HepG2 (cell line): ENCODE data around the gene SEPHS2. TPM values are rescaled to one million over a fixed set of nuclear protein-coding genes. Genes with fewer than 3 reads are reported as not detected.

ENCODE experiments used
- ATRX ChIP-seq: sonication (generic); formaldehyde crosslinking; IDR thresholded peaks from 2 replicates; pipeline ENCODE4 v1.4.0; 2020; ENCODE audit warnings: missing genetic modification reagents, borderline replicate concordance
- BCL6 ChIP-seq: IDR thresholded peaks from 2 replicates; pipeline ENCODE4 v1.6.1; 2016; ENCODE audit warnings: missing genetic modification reagents, missing compliant biosample characterization
- DR1 ChIP-seq: sonication (generic); formaldehyde crosslinking; IDR thresholded peaks from 2 replicates; pipeline ENCODE4 v1.8.0; 2021; ENCODE audit warnings: mild to moderate bottlenecking, missing genetic modification reagents, inconsistent platforms
- HMG20B ChIP-seq: conservative IDR thresholded peaks from 2 replicates; pipeline ENCODE4 v1.6.1; 2016; ENCODE audit warnings: missing genetic modification reagents, missing compliant biosample characterization
- HMGA1 ChIP-seq: sonication (generic); formaldehyde crosslinking; conservative IDR thresholded peaks from 2 replicates; pipeline ENCODE4 v1.4.0; 2020; ENCODE audit warnings: missing genetic modification reagents
- JUNB ChIP-seq: sonication (generic); formaldehyde crosslinking; IDR thresholded peaks from 2 replicates; pipeline ENCODE4 v1.8.0; 2022; ENCODE audit warnings: missing genetic modification reagents, mild to moderate bottlenecking, borderline replicate concordance
- NFAT5 ChIP-seq: sonication (generic); formaldehyde crosslinking; IDR thresholded peaks from 2 replicates; pipeline ENCODE4 v1.4.0; 2020; ENCODE audit warnings: missing genetic modification reagents
- PAXIP1 ChIP-seq: sonication (generic); formaldehyde crosslinking; conservative IDR thresholded peaks from 2 replicates; pipeline ENCODE4 v1.4.0; 2020; ENCODE audit warnings: mild to moderate bottlenecking, missing genetic modification reagents, moderate library complexity
- PCBP2 ChIP-seq: fragments of 200-400 bp; formaldehyde crosslinking; optimal IDR thresholded peaks from 2 replicates; pipeline ENCODE3; 2018; ENCODE audit warnings: low read length, low read depth; ENCODE audit not compliant: poor library complexity, severe bottlenecking
- POGK ChIP-seq: sonication (generic); formaldehyde crosslinking; conservative IDR thresholded peaks from 2 replicates; pipeline ENCODE4 v1.8.0; 2022; ENCODE audit warnings: mild to moderate bottlenecking, moderate library complexity, missing genetic modification reagents
- POLR2AphosphoS5 ChIP-seq: IDR thresholded peaks from 2 replicates; pipeline ENCODE4 v1.6.1; 2012; ENCODE audit warnings: low read depth, low read length
- THAP8 ChIP-seq: sonication (generic); formaldehyde crosslinking; IDR thresholded peaks from 2 replicates; pipeline ENCODE4 v1.5.1; 2020; ENCODE audit warnings: missing genetic modification reagents, mild to moderate bottlenecking, borderline replicate concordance
- ZFX ChIP-seq: sonication (generic); formaldehyde crosslinking; IDR thresholded peaks from 2 replicates; pipeline ENCODE4 v1.4.0; 2020; ENCODE audit warnings: mild to moderate bottlenecking, low read depth, missing genetic modification reagents, moderate library complexity
- ZNF558 ChIP-seq: sonication (generic); formaldehyde crosslinking; IDR thresholded peaks from 2 replicates; pipeline ENCODE4 v1.9.0; 2022; ENCODE audit warnings: mild to moderate bottlenecking, missing genetic modification reagents, borderline replicate concordance
- ZNF576 ChIP-seq: sonication (generic); formaldehyde crosslinking; IDR thresholded peaks from 2 replicates; pipeline ENCODE4 v1.4.0; 2020; ENCODE audit warnings: mild to moderate bottlenecking, missing genetic modification reagents
- ZNF737 ChIP-seq: sonication (generic); formaldehyde crosslinking; IDR thresholded peaks from 2 replicates; pipeline ENCODE4 v1.5.0; 2020; ENCODE audit warnings: missing genetic modification reagents, mild to moderate bottlenecking, borderline replicate concordance
- polyA plus RNA-seq, 8 experiments: library from polyadenylated mRNA; depleted of rRNA in 3 of 8; stranded (reverse) in 7 of 8; unstranded in 1 of 8; fragments of >200 nt; fragmentation: Illumina TruSeq in 4 of 8; extraction: Trizol in 4 of 8; gene quantifications; 2 replicates each; pipeline versions ENCODE4 v1.2.1 to v1.2.3, GENCODE V29; 2011 to 2016; ENCODE audit warnings: low read depth in 4 of 8, missing spikeins in 1 of 8, mixed read lengths in 1 of 8; ENCODE audit not compliant: insufficient read depth in 1 of 8
- total RNA-seq, 5 experiments: library from RNA; depleted of rRNA; stranded (reverse); fragments of >200 nt; fragmentation: Illumina TruSeq; extraction: Trizol; gene quantifications; 2 replicates each; pipeline ENCODE4 v1.2.3, GENCODE V29; 2016; ENCODE audit warnings: low read depth in 1 of 5

The SEPHS2 gene
- total and polyA plus RNA-seq, 2 of the 13 experiments (the other 11 are each of a cell fraction or from before 2014, with no cell fraction given): 20.7 to 127 TPM

GRCh38 chr16:30488764-30489605 lies 43.3 kb upstream of the SEPHS2 start (continued):
- TF ChIP-seq THAP8 (CRISPR knock-in tag) (no peak), PCBP2 (no peak), PAXIP1 (peak; percentile 79), DR1 (no peak), NFAT5 (peak; percentile 53; the same call in 1 of the 2 replicates), POLR2AphosphoS5 (no peak), ZNF576 (CRISPR knock-in tag) (no peak), ZNF558 (CRISPR knock-in tag) (no peak), ATRX (CRISPR knock-in tag) (no peak), ZFX (0 out of 2 replicates have a peak, but pooled peaks have one; percentile 5), POGK (CRISPR knock-in tag) (0 out of 2 replicates have a peak, but pooled peaks have one; percentile 28), JUNB (no peak), HMG20B (CRISPR knock-in tag) (peak; percentile 85; the same call in 1 of the 2 replicates), ZNF737 (CRISPR knock-in tag) (no peak), HMGA1 (CRISPR knock-in tag) (no peak), BCL6 (0 out of 2 replicates have a peak, but pooled peaks have one; percentile 25)
